A673 (cell line): ENCODE results near the gene TOM1L2. TPM values are rescaled to one million over a fixed set of nuclear protein-coding genes. Genes with fewer than 3 reads are reported as not detected.

Experiments used
- BruUV-seq: library from RNA; stranded (reverse); fragments of 400-500 nt; replicated peaks from 2 replicates; lab custom pipeline; 2021; lab: Mats Ljungman, UMichigan
- CTCF ChIA-PET: fragments of 300-600 bp; sonication (Branson Sonifier 250); formaldehyde crosslinking; loops from one replicate; lab custom pipeline; 2022; ENCODE audit warnings: antibody characterized with exemption; lab: Charles Lee
- POLR2A ChIA-PET: fragments of 300-600 bp; sonication (Branson Sonifier 250); formaldehyde crosslinking; loops from one replicate; lab custom pipeline; 2022; ENCODE audit warnings: antibody characterized with exemption; ENCODE audit not compliant: low non-redundant PET; lab: Charles Lee
- DNase-seq: peaks from one replicate; pipeline ENCODE4 v3.0.0-alpha.2; 2015; ENCODE audit warnings: low spot score
- H3K27ac ChIP-seq: fragments of 200-600 bp; sonication (generic); 2 replicates; pipeline ENCODE4 v1.5.1; 2016; ENCODE audit warnings: mixed run types, low read depth, mild to moderate bottlenecking, mixed read lengths, antibody characterized with exemption, low read length; ENCODE audit not compliant: poor library complexity, severe bottlenecking
- H3K27me3 ChIP-seq: fragments of 200-600 bp; sonication (generic); replicated peaks from 2 replicates; pipeline ENCODE4 v1.6.1; 2017; ENCODE audit warnings: mixed run types, low read depth, mild to moderate bottlenecking, mixed read lengths, antibody characterized with exemption, low read length; ENCODE audit not compliant: insufficient read depth, poor library complexity
- H3K36me3 ChIP-seq: fragments of 200-600 bp; sonication (generic); 2 replicates; pipeline ENCODE4 v1.6.1; 2016; ENCODE audit warnings: mixed run types, mild to moderate bottlenecking, mixed read lengths, antibody characterized with exemption, low read length; ENCODE audit not compliant: insufficient read depth, poor library complexity, severe bottlenecking
- H3K4me1 ChIP-seq: fragments of 200-600 bp; sonication (generic); 2 replicates; pipeline ENCODE4 v1.6.1; 2017; ENCODE audit warnings: mixed run types, mild to moderate bottlenecking, mixed read lengths, antibody characterized with exemption, low read length; ENCODE audit not compliant: insufficient read depth, poor library complexity, severe bottlenecking
- H3K4me3 ChIP-seq: fragments of 200-600 bp; sonication (generic); 2 replicates; pipeline ENCODE4 v1.5.1; 2016; ENCODE audit warnings: low read depth, mixed run types, mild to moderate bottlenecking, mixed read lengths, low read length; ENCODE audit not compliant: poor library complexity, severe bottlenecking
- H3K9me3 ChIP-seq: fragments of 200-600 bp; sonication (generic); 2 replicates; pipeline ENCODE4 v1.6.1; 2016; ENCODE audit warnings: mixed run types, low read depth, mild to moderate bottlenecking, mixed read lengths, antibody characterized with exemption, low read length; ENCODE audit not compliant: poor library complexity, severe bottlenecking
- EZH2 ChIP-seq: fragments of 200-600 bp; sonication (generic); IDR thresholded peaks from 2 replicates; pipeline ENCODE4 v1.6.1; 2017; ENCODE audit warnings: borderline replicate concordance, low read depth, mild to moderate bottlenecking, mixed read lengths, antibody characterized with exemption, low read length; ENCODE audit not compliant: poor library complexity, severe bottlenecking
- intact Hi-C: fragments of 100-400 bp; cut with micrococcal nuclease; formaldehyde crosslinking; loops from one replicate; pipeline ENCODE4 v1.10.0; 2022; ENCODE audit not compliant: unreplicated experiment
- total RNA-seq: library from RNA; stranded (reverse); gene quantifications from 2 replicates; pipeline ENCODE4 v1.2.3, GENCODE V29; 2021
- TF ChIP-seq, protein P1 (sequence below): fragments of 300-800, 200-600 bp; sonication (generic); conservative IDR thresholded peaks from 2 replicates; pipeline ENCODE4 v1.5.1; 2017; ENCODE audit warnings: low read depth, mild to moderate bottlenecking, antibody characterized with exemption, low read length, moderate library complexity, mixed read lengths

Gene TOM1L2
- total RNA-seq, 1 experiment from 2014 or later: 10.0 TPM

- ChIA-PET POLR2A (no interaction called here), CTCF (interaction anchor here (0.5 to 0.7 kb wide), 2 partner anchors 24 to 58 kb away, joined by 3 read pairs; no protein-coding TSS in a partner anchor)
- H3K4me1 ChIP-seq: peaks cover 36% of the 10 kb centered on the region
- TF ChIP-seq EZH2: no peak
- TF ChIP-seq, protein P1, sequence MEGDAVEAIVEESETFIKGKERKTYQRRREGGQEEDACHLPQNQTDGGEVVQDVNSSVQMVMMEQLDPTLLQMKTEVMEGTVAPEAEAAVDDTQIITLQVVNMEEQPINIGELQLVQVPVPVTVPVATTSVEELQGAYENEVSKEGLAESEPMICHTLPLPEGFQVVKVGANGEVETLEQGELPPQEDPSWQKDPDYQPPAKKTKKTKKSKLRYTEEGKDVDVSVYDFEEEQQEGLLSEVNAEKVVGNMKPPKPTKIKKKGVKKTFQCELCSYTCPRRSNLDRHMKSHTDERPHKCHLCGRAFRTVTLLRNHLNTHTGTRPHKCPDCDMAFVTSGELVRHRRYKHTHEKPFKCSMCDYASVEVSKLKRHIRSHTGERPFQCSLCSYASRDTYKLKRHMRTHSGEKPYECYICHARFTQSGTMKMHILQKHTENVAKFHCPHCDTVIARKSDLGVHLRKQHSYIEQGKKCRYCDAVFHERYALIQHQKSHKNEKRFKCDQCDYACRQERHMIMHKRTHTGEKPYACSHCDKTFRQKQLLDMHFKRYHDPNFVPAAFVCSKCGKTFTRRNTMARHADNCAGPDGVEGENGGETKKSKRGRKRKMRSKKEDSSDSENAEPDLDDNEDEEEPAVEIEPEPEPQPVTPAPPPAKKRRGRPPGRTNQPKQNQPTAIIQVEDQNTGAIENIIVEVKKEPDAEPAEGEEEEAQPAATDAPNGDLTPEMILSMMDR: 0 out of 2 replicates have a peak, but pooled peaks have one; percentile 14
- peak overlapping the region; percentile 11 for H3K4me3 ChIP-seq
- no TSS peak for BruUV-seq
- H3K36me3 ChIP-seq: no peaks in the 10 kb centered on the region
- intact Hi-C loops: no loop called here
- peak overlapping the region; percentile 80 for H3K27ac ChIP-seq
- peak; percentile 81 for DNase-seq
- no peaks in the 10 kb centered on the region for H3K27me3 ChIP-seq
- no peaks in the 10 kb centered on the region for H3K9me3 ChIP-seq
Measured at GRCh38 chr17:17943281-17943984, 28.8 kb downstream of the TOM1L2 start.

GRCh38 chr17:17942846-17943245 is 29.4 kb downstream of the TOM1L2 start:
- POLR2A ChIA-PET: interaction anchor here (0.5 kb wide), 1 partner anchor 102 kb away, joined by 9 read pairs; no protein-coding TSS in a partner anchor
- peak overlapping the region; percentile 80 for H3K27ac ChIP-seq
- no peaks in the 10 kb centered on the region for H3K36me3 ChIP-seq
- TF ChIP-seq, protein P1: no peak
- TF ChIP-seq EZH2: no peak
- BruUV-seq: no TSS peak
- peaks cover 36% of the 10 kb centered on the region for H3K4me1 ChIP-seq
- intact Hi-C loops: no loop called here
- no peak for DNase-seq
- CTCF ChIA-PET: interaction anchor here (0.5 to 0.7 kb wide), 2 partner anchors 24 to 1723 kb away, joined by 3 read pairs; no protein-coding TSS in a partner anchor
- peak overlapping the region; percentile 11 for H3K4me3 ChIP-seq
- no peaks in the 10 kb centered on the region for H3K27me3 ChIP-seq
- H3K9me3 ChIP-seq: no peaks in the 10 kb centered on the region

GRCh38 chr17:17941015-17941414 is 31.2 kb downstream of the TOM1L2 start:
- no peak overlapping the region for H3K27ac ChIP-seq
- no peaks in the 10 kb centered on the region for H3K27me3 ChIP-seq
- H3K9me3 ChIP-seq: no peaks in the 10 kb centered on the region
- ChIA-PET CTCF (no interaction called here), POLR2A (no interaction called here)
- no peak for TF ChIP-seq EZH2
- TF ChIP-seq, protein P1: no peak
- BruUV-seq: no TSS peak
- no peak for DNase-seq
- H3K4me3 ChIP-seq: no peak overlapping the region
- peaks cover 50% of the 10 kb centered on the region for H3K4me1 ChIP-seq
- intact Hi-C loops: no loop called here
- H3K36me3 ChIP-seq: no peaks in the 10 kb centered on the region
